GM18870 (cell line): Measurements from ENCODE around the gene TP53AIP1.
"Not testable (repeated sequence)": the region's sequence is repeated elsewhere in the genome, so short reads cannot be mapped to it uniquely, and the experiment has no call there.

Experiments
- ATAC-seq: cut with Tn5 transposase; IDR thresholded peaks from one replicate; pipeline ENCODE4 v1.9.1; 2021; ENCODE audit warnings: moderate library complexity; ENCODE audit not compliant: unreplicated experiment

The TP53AIP1 gene

GRCh38 chr11:128926437-128927107 lies 16.1 kb downstream of the TP53AIP1 start:
- ATAC-seq: no peak

- ATAC-seq: no peak
Observed at GRCh38 chr11:128926000-128926399, 16.7 kb downstream of the TP53AIP1 start.

DNA sequence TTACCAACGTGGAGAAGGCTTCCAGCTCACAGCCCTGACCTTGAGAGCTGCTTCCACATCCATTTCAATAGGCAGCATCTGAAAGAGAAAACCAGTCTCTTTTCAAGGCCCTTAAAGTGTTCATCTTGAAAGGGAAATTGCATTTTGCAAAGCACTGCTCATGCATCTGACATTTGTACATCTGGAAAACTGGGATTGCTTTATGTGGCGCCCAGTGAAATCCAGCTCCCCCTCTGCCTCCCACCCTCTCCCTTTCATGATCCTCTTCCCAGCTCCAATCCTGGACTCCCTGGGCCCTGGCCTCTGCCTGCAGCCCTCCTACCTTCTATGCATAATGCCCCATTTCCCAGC lies 17.4 kb downstream of the TP53AIP1 start:
- no peak for ATAC-seq

DNA sequence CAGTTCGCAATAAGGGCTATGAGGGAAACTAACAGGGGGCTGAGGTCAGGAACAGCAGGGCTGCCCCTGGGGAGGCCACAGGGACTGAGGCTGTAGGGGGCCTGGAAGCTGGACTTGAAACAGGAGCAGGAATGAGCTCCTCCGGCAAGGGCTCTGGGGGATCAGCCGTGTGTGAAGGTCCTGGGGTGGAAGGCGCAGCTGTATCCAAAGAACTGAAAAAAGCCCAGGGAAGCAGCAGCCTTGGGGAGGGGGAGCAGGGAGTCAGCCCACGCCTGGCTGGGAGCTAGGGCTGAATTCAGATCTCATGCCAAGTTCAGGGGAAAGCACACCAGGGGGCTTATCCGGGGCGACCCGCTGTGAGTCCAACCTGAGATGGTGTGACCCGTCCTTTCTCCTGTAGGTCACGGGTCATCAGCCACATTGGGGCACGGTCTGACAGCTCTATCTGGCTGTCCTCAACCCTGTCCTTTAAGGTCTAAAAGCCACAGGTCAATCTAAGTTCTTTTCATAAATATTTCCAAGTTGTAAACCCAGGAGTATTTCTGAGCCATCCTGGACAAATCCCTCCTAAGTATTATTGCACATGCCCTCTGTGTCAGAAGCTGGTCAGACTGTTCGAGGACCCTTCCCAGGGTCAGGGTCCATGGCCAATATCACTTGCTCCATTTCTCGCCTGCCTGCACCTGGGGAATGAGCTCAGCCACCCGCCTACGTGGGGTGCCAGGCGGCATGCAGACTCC lies 18.0 kb downstream of the TP53AIP1 start:
- no peak for ATAC-seq

DNA sequence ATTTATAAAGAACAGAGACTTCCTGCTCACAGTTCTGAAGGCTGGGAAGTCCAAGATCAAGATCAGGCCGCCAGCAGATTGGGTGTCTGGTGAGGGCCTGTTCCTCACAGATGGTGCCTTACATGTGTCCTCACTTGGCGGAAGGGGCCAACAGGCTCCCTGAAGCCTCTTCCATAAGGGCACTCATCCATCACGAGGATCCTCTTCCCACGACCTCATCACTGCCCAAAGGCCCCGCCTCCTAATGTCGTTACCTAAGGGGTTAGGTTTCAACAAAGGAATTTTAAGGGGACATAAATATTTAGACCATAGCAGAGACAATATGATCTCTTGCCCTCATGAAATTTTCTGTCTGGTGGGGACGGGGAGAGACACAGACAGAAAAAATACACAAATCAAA lies 18.6 kb downstream of the TP53AIP1 start:
- ATAC-seq: no peak

DNA sequence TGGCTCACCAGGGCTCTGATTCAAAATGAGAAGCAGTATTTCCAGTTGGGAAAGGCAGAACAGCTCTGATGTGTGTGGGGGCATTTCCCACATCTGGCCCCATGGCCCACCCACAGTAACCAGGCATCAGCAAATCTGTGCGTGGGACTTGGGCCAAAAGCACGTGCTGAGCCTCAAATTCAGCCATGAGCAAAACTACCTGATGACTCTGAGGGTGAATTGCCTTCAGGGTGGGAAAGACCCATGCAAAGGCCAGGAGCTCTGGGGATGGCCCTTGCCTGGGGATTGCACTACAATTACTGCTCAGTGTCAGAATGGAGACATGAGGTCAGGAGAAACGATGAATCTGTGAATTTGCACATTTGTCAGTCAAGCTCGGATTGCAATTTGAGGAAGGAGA lies 20.9 kb downstream of the TP53AIP1 start:
- ATAC-seq: no peak

DNA sequence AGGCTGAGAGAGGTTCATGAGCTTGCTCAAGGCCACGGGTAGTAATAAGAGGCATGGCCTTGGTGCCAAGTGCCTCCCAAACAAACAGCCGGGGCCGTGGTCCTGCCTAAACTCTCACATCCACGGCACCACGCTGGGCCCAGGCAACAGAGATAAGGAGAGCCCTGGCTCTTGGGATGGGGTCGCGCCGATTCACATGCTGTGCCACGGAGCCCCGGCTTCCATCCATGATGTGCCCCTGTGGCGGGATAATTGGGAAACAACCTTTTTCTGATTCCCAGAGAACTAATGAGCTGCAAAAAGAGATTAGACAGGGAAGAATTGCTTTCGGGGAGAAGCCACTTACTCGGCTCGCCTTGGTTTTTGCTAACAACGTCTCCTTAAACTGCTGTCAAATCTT lies 22.0 kb downstream of the TP53AIP1 start:
- ATAC-seq: no peak

- ATAC-seq: not testable (repeated sequence)
Observed at GRCh38 chr11:128919635-128920034, 23.0 kb downstream of the TP53AIP1 start.

DNA sequence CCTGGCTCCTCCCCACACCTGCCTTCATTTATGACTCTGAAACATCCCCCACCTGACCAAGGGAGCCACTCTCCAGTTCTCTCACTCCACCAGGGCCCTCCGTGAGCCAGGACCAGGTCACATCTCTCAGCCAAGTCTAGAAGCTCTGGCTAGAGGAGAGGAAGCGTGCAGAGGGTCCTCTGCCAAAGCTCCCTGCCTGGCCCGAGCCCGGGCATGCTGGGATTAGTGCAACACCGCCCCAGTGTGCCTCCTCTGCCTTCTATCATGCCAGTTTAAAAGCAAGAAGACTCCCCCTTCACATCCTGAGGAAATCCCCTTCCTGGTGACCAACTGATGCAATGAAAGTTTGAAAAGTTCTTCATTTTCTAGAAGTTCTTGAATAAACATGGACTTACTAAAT lies 23.5 kb downstream of the TP53AIP1 start:
- no peak for ATAC-seq

- no peak for ATAC-seq
Observed at GRCh38 chr11:128917144-128917724, 25.4 kb downstream of the TP53AIP1 start.

- no peak for ATAC-seq
Observed at GRCh38 chr11:128916681-128917080, 26.0 kb downstream of the TP53AIP1 start.

- ATAC-seq: no peak
Observed at GRCh38 chr11:128916037-128916572, 26.6 kb downstream of the TP53AIP1 start.

- no peak for ATAC-seq
Observed at GRCh38 chr11:128915149-128915521, 27.5 kb downstream of the TP53AIP1 start.

- ATAC-seq: no peak
Observed at GRCh38 chr11:128914216-128915148, 28.2 kb downstream of the TP53AIP1 start.

GRCh38 chr11:128913806-128914205 lies 28.9 kb downstream of the TP53AIP1 start:
- ATAC-seq: no peak

GRCh38 chr11:128911701-128912100 lies 31.0 kb downstream of the TP53AIP1 start:
- ATAC-seq: no peak

DNA sequence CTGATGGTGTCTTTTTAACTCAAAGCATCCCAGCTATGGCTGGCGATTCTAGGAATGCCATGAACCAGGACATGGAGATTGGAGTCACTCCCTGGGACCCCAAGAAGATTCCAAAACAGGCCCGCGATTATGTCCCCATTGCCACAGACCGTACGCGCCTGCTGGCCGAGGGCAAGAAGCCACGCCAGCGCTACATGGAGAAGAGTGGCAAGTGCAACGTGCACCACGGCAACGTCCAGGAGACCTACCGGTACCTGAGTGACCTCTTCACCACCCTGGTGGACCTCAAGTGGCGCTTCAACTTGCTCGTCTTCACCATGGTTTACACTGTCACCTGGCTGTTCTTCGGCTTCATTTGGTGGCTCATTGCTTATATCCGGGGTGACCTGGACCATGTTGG lies 31.4 kb downstream of the TP53AIP1 start:
- no peak for ATAC-seq

DNA sequence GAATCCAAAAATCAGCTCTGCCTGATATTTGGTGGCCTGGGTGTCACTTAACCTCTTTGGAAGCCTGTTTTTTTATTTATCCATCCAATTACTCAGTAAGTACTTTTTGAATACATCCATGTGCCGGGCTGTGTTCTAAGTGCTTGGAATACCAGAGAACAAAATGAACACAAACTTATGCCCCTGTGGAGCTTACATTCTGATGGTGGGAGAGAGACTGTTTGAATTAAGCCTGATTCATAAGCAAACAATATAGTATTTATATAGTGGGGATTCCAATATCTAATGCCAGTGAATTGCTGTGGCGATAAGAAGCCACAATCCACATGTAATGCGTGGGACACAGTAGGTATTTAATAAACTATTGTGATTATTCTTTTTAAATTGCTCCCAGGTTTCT lies 32.1 kb downstream of the TP53AIP1 start:
- ATAC-seq: no peak

GRCh38 chr11:128909438-128910125 lies 33.1 kb downstream of the TP53AIP1 start:
- ATAC-seq: no peak
